Right hindlimb (tissue), 1 donor: ENCODE data around the gene NPW.
"Not testable (repeated sequence)": the region's sequence is repeated elsewhere in the genome, so short reads cannot be mapped to it uniquely, and the experiment has no call there.

ENCODE experiments used
- DNase-seq: peaks from one replicate; pipeline ENCODE4 v3.0.0-alpha.2; 2018

The NPW gene

GRCh38 chr16:2002406-2003230 is 17.0 kb upstream of the NPW start:
- no peak for DNase-seq

GRCh38 chr16:2003231-2003826 is 16.3 kb upstream of the NPW start:
- DNase-seq: no peak

- peak; percentile 91 for DNase-seq
These were observed 15.6 kb upstream of the NPW start for GRCh38 chr16:2003827-2004641.

GRCh38 chr16:2004795-2005517 is 14.6 kb upstream of the NPW start:
- no peak for DNase-seq

- DNase-seq: no peak
These were observed 13.9 kb upstream of the NPW start for GRCh38 chr16:2005646-2006045.

- no peak for DNase-seq
These were observed 13.3 kb upstream of the NPW start for GRCh38 chr16:2006317-2006716.

- DNase-seq: no peak
These were observed 12.3 kb upstream of the NPW start for GRCh38 chr16:2007081-2007836.

GRCh38 chr16:2008009-2008526 is 11.5 kb upstream of the NPW start:
- no peak for DNase-seq

- no peak for DNase-seq
These were observed 10.9 kb upstream of the NPW start for GRCh38 chr16:2008631-2009163.

- no peak for DNase-seq
These were observed 10.3 kb upstream of the NPW start for GRCh38 chr16:2009164-2009711.

- peak; percentile 89 for DNase-seq
These were observed 9.6 kb upstream of the NPW start, which contains the start of gene ZNF598 for GRCh38 chr16:2009791-2010510. TSS of gene ZNF598 (minus strand) at chr16:2009821.

GRCh38 chr16:2011726-2012125 is 7.9 kb upstream of the NPW start:
- DNase-seq: not testable (repeated sequence)

- no peak for DNase-seq
These were observed 6.1 kb upstream of the NPW start for GRCh38 chr16:2013527-2013926.

GRCh38 chr16:2015117-2015946 is 4.3 kb upstream of the NPW start:
- DNase-seq: no peak

GRCh38 chr16:2015947-2016208 is 3.7 kb upstream of the NPW start:
- DNase-seq: no peak

GRCh38 chr16:2016407-2016922 is 3.1 kb upstream of the NPW start:
- DNase-seq: no peak

GRCh38 chr16:2019921-2020831 is 591 bp downstream of the NPW start:
- DNase-seq: no peak

- no peak for DNase-seq
These were observed 3.1 kb downstream of the NPW start for GRCh38 chr16:2022723-2023091.
